IMR-90 (cell line): ENCODE results near the gene NKD1. TPM values are rescaled to one million over a fixed set of nuclear protein-coding genes. Genes with fewer than 3 reads are reported as not detected.

Source experiments
- ATAC-seq: fragments of 200-7000 bp; cut with Tn5 transposase; 2 replicates; pipeline ENCODE4 v1.9.1; 2020; ENCODE audit warnings: low read depth, mild to moderate bottlenecking, moderate library complexity
- BruUV-seq: library from RNA; stranded (reverse); fragments of 400-500 nt; replicated peaks from 2 replicates; lab custom pipeline; 2021; lab: Mats Ljungman, UMichigan
- CTCF ChIA-PET: fragments of 300-600 bp; formaldehyde crosslinking; extraction: SDS; loops from one replicate; lab custom pipeline; 2021; ENCODE audit warnings: antibody characterized with exemption; lab: Yijun Ruan, JAX
- POLR2A ChIA-PET: fragments of 300-600 bp; sonication (Branson Sonifier 250); formaldehyde crosslinking; loops from one replicate; lab custom pipeline; 2022; ENCODE audit warnings: antibody characterized with exemption; ENCODE audit not compliant: unreplicated experiment; lab: Charles Lee
- DNase-seq: peaks from one replicate; pipeline ENCODE4 v3.0.0; 2013
- H2AFZ ChIP-seq: replicated peaks from 2 replicates; pipeline ENCODE3; 2013; ENCODE audit warnings: low read length, mild to moderate bottlenecking; ENCODE audit not compliant: poor library complexity
- H2AK5ac ChIP-seq: 2 replicates; pipeline ENCODE4 v1.6.1; 2013; ENCODE audit warnings: low read depth, low read length, inconsistent platforms
- H2AK9ac ChIP-seq: replicated peaks from 2 replicates; pipeline ENCODE3; 2013; ENCODE audit warnings: mild to moderate bottlenecking, low read depth, low read length, moderate library complexity; ENCODE audit not compliant: poor library complexity
- H2BK120ac ChIP-seq: 2 replicates; pipeline ENCODE4 v1.6.1; 2013; ENCODE audit warnings: low read depth, low read length, inconsistent platforms
- H2BK15ac ChIP-seq: 3 replicates; pipeline ENCODE4 v1.6.1; 2013; ENCODE audit warnings: low read depth, low read length, inconsistent platforms
- H2BK20ac ChIP-seq: 2 replicates; pipeline ENCODE4 v1.6.1; 2013; ENCODE audit warnings: low read depth, mild to moderate bottlenecking, inconsistent platforms, low read length, moderate library complexity
- H2BK5ac ChIP-seq: 2 replicates; pipeline ENCODE4 v1.6.1; 2013; ENCODE audit warnings: mild to moderate bottlenecking, low read depth, low read length, inconsistent platforms; ENCODE audit not compliant: poor library complexity, severe bottlenecking
- H3K14ac ChIP-seq: replicated peaks from 2 replicates; pipeline ENCODE4 v1.6.1; 2013; ENCODE audit warnings: low read depth, low read length, inconsistent platforms
- H3K18ac ChIP-seq: 2 replicates; pipeline ENCODE4 v1.6.1; 2013; ENCODE audit warnings: low read depth, low read length, control low read depth
- H3K23ac ChIP-seq: 2 replicates; pipeline ENCODE4 v1.6.1; 2013; ENCODE audit warnings: low read depth, low read length, inconsistent platforms
- H3K27ac ChIP-seq: 2 replicates; pipeline ENCODE4 v1.5.1; 2013; ENCODE audit warnings: mild to moderate bottlenecking, control low read depth, low read length; ENCODE audit not compliant: insufficient read depth
- H3K27me3 ChIP-seq: 2 replicates; pipeline ENCODE4 v1.6.1; 2013; ENCODE audit warnings: low read length; ENCODE audit not compliant: control insufficient read depth, insufficient read depth
- H3K36me3 ChIP-seq: 2 replicates; pipeline ENCODE4 v1.6.1; 2013; ENCODE audit warnings: low read length, mixed read lengths; ENCODE audit not compliant: control insufficient read depth, insufficient read depth
- H3K4ac ChIP-seq: 2 replicates; pipeline ENCODE4 v1.6.1; 2013; ENCODE audit warnings: low read depth, low read length, inconsistent platforms
- H3K4me1 ChIP-seq: 2 replicates; pipeline ENCODE4 v1.6.1; 2013; ENCODE audit warnings: low read length, mixed read lengths; ENCODE audit not compliant: control insufficient read depth, insufficient read depth
- H3K4me2 ChIP-seq: 2 replicates; pipeline ENCODE4 v1.6.1; 2013; ENCODE audit warnings: low read depth, mild to moderate bottlenecking, control low read depth, low read length, moderate library complexity
- H3K4me3 ChIP-seq: 2 replicates; pipeline ENCODE4 v1.5.1; 2013; ENCODE audit warnings: low read depth, mild to moderate bottlenecking, control low read depth, low read length, moderate library complexity; ENCODE audit not compliant: insufficient read depth
- H3K56ac ChIP-seq: 2 replicates; pipeline ENCODE4 v1.6.1; 2013; ENCODE audit warnings: low read length, inconsistent platforms; ENCODE audit not compliant: insufficient read depth; ENCODE audit errors: extremely low read depth
- H3K79me1 ChIP-seq, 2 experiments: 2 replicates each; pipeline ENCODE4 v1.6.1; 2013; ENCODE audit warnings: low read length in 2 of 2, inconsistent platforms in 1 of 2, low read depth in 1 of 2
- H3K9ac ChIP-seq: 2 replicates; pipeline ENCODE4 v1.6.1; 2013; ENCODE audit warnings: low read depth, low read length, control low read depth
- H3K9me1 ChIP-seq: 2 replicates; pipeline ENCODE4 v1.6.1; 2013; ENCODE audit warnings: low read length, inconsistent platforms; ENCODE audit not compliant: insufficient read depth
- H3K9me3 ChIP-seq: 2 replicates; pipeline ENCODE4 v1.6.1; 2013; ENCODE audit warnings: low read length; ENCODE audit not compliant: control insufficient read depth, insufficient read depth
- H4K20me1 ChIP-seq: 2 replicates; pipeline ENCODE4 v1.6.1; 2013; ENCODE audit warnings: low read length, inconsistent platforms; ENCODE audit not compliant: insufficient read depth
- H4K5ac ChIP-seq: 2 replicates; pipeline ENCODE4 v1.6.1; 2013; ENCODE audit warnings: mild to moderate bottlenecking, low read depth, low read length, control low read depth
- H4K8ac ChIP-seq, 2 experiments: 2 replicates each; pipeline ENCODE4 v1.6.1; 2013; ENCODE audit warnings: low read depth in 2 of 2, low read length in 2 of 2, control low read depth in 1 of 2, inconsistent platforms in 1 of 2
- H4K91ac ChIP-seq: 2 replicates; pipeline ENCODE4 v1.6.1; 2013; ENCODE audit warnings: low read depth, low read length, inconsistent platforms; ENCODE audit not compliant: insufficient read depth
- BHLHE40 ChIP-seq: fragments of 150-350 bp; IDR thresholded peaks from 2 replicates; pipeline ENCODE4 v1.6.1; 2016; ENCODE audit warnings: mild to moderate bottlenecking, low read depth, low read length
- CEBPB ChIP-seq: IDR thresholded peaks from 2 replicates; pipeline ENCODE4 v1.6.1; 2012; ENCODE audit warnings: low read depth, low read length, improper control_type of control experiment
- MAFK ChIP-seq: IDR thresholded peaks from 2 replicates; pipeline ENCODE4 v1.6.1; 2012; ENCODE audit warnings: low read depth, low read length, improper control_type of control experiment
- MXI1 ChIP-seq: IDR thresholded peaks from 2 replicates; pipeline ENCODE4 v1.6.1; 2012; ENCODE audit warnings: low read depth, mild to moderate bottlenecking, low read length, moderate library complexity, borderline replicate concordance
- NFE2L2 ChIP-seq: fragments of 150-350 bp; IDR thresholded peaks from 2 replicates; pipeline ENCODE4 v1.6.1; 2016; ENCODE audit warnings: low read depth, mild to moderate bottlenecking, low read length
- RCOR1 ChIP-seq: IDR thresholded peaks from 2 replicates; pipeline ENCODE4 v1.6.1; 2012; ENCODE audit warnings: mild to moderate bottlenecking, low read length, improper control_type of control experiment; ENCODE audit not compliant: insufficient replicate concordance
- RFX5 ChIP-seq: IDR thresholded peaks from 2 replicates; pipeline ENCODE4 v1.8.0; 2012; ENCODE audit warnings: low read depth, mild to moderate bottlenecking, low read length, moderate library complexity
- SMC3 ChIP-seq: fragments of 150-350 bp; IDR thresholded peaks from 2 replicates; pipeline ENCODE4 v1.6.1; 2016; ENCODE audit warnings: low read depth, mild to moderate bottlenecking, antibody characterized with exemption, low read length, moderate library complexity
- USF2 ChIP-seq: fragments of 150-350 bp; IDR thresholded peaks from 2 replicates; pipeline ENCODE4 v1.6.1; 2017; ENCODE audit warnings: mild to moderate bottlenecking, antibody characterized with exemption, low read length, low read depth
- WGBS, 2 experiments: methylation state at CpG; one replicate each; pipeline versions ENCODE4 v1.1.5 to v1.1.7; 2013; ENCODE audit warnings: missing lambda C conversion rate in 2 of 2; ENCODE audit not compliant: insufficient read length in 1 of 2; ENCODE audit errors: extremely low coverage in 2 of 2; 5-methylcytosine and 5-hydroxymethylcytosine counted together
- dilution Hi-C: fragments of 300-500 bp; cut with HindIII; formaldehyde crosslinking; loops from one replicate; pipeline ENCODE4 v1.14.3; 2018; ENCODE audit warnings: low sequenced_read_pairs; ENCODE audit not compliant: unreplicated experiment
- in situ Hi-C: fragments of 300-500 bp; cut with MboI; formaldehyde crosslinking; loops from 3 replicates; pipeline ENCODE4 v1.14.3; 2019; ENCODE audit warnings: low sequenced_read_pairs, inconsistent platforms, mixed read lengths
- intact Hi-C: fragments of 100-400 bp; cut with micrococcal nuclease; formaldehyde crosslinking; loops from 2 replicates; pipeline ENCODE4 v1.10.0; 2022
- polyA plus RNA-seq, 3 experiments: library from polyadenylated mRNA; depleted of rRNA; stranded (reverse); fragments of >200 nt; gene quantifications; 2 replicates each; pipeline ENCODE4 v1.2.3, GENCODE V29; 2012; ENCODE audit warnings: low replicate concordance in 1 of 3
- total RNA-seq: library from RNA; depleted of rRNA; stranded (reverse); fragments of >200 nt; gene quantifications from 2 replicates; pipeline ENCODE4 v1.2.3, GENCODE V29; 2012

Gene NKD1
- total and polyA plus RNA-seq, 2 of the 4 experiments (the other 2 are of a cell fraction), result not detected

GRCh38 chr16:50499254-50499653 is 48.9 kb upstream of the NKD1 start:
- Histone ChIP-seq H3K4ac (no peak overlapping the region), H2BK20ac (no peak overlapping the region), H3K36me3 (no peaks in the 10 kb centered on the region), H3K9me3 (no peaks in the 10 kb centered on the region), H3K27me3 (no peaks in the 10 kb centered on the region), H2BK5ac (no peak overlapping the region), H3K4me2 (no peak overlapping the region), H3K56ac (no peak overlapping the region), H4K91ac (no peak overlapping the region), H3K23ac (no peak overlapping the region), H2AK5ac (no peak overlapping the region), H2AK9ac (no peak overlapping the region), H3K4me1 (no peaks in the 10 kb centered on the region), H3K27ac (no peak overlapping the region), H4K20me1 (no peaks in the 10 kb centered on the region), H3K9ac (no peak overlapping the region), H2AFZ (no peak overlapping the region), H3K14ac (no peak overlapping the region), H4K8ac (no peak overlapping the region), H3K4me3 (no peak overlapping the region), H3K79me1 (no peaks in the 10 kb centered on the region), H2BK120ac (no peak overlapping the region), H4K5ac (no peak overlapping the region), H2BK15ac (no peak overlapping the region), H3K18ac (no peak overlapping the region), H3K9me1 (no peaks in the 10 kb centered on the region)
- ChIA-PET POLR2A (no interaction called here), CTCF (no interaction called here)
- no CpG with 5 or more reads among the region's 2 CpGs for WGBS, 2 experiments
- dilution Hi-C loops, result no loop called here
- TF ChIP-seq USF2 (no peak), MXI1 (no peak), CEBPB (no peak), RFX5 (no peak), BHLHE40 (no peak), MAFK (no peak), RCOR1 (no peak), SMC3 (no peak), NFE2L2 (no peak)
- in situ Hi-C loops, result no loop called here
- ATAC-seq (no peak), DNase-seq (no peak)
- BruUV-seq, result no TSS peak
- intact Hi-C loops, result no loop called here
